Measurements from ENCODE around the gene SIPA1L3. TPM values are rescaled to one million over a fixed set of nuclear protein-coding genes. Genes with fewer than 3 reads are reported as not detected.
A peak's percentile ranks its signal among the peaks of the same experiment; 100 is the strongest.

The SIPA1L3 gene
- total and polyA plus RNA-seq, 10 of the 15 experiments (the other 5 are each of a cell fraction or from before 2014, with no cell fraction given), result 0.24 to 66.2 (median 19.1) TPM

DNA sequence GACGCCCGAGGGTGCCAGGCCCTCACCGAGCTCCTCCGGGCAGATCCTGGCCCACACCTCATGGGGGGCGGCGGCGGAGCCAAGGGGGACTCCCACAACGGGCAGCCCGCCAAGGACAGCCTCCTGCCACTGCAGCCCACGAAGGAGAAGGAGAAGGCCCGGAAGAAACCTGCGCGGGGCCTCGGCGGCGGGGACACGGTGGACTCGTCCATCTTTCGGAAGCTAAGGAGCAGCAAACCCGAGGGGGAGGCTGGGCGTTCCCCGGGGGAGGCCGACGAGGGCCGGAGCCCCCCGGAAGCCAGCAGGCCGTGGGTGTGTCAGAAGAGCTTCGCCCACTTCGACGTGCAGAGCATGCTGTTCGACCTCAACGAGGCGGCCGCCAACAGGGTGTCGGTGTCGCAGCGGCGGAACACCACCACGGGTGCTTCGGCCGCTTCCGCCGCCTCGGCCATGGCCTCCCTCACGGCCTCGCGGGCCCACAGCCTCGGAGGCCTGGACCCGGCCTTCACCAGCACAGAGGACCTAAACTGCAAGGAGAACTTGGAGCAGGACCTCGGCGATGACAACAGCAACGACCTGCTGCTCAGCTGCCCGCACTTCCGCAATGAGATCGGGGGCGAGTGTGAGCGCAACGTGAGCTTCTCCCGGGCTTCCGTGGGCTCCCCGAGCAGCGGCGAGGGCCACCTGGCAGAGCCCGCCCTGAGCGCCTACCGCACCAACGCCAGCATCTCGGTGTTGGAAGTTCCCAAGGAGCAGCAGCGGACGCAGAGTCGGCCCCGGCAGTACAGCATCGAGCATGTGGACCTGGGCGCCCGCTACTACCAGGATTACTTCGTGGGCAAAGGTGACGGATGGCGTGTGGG is 175.5 kb downstream of the SIPA1L3 start:
- ATAC-seq, result no peak
- ChIA-PET POLR2A (no interaction called here), SMC1A (ENCODE audit: uncharacterized antibody, unreplicated experiment) (interaction anchor here (1.0 kb wide), 2 partner anchors 12 to 41 kb away, joined by 3 to 4 read pairs; no protein-coding TSS in a partner anchor), CTCF (no interaction called here), RAD21 (ENCODE audit: unreplicated experiment) (no interaction called here)
- H3K79me2 ChIP-seq (ENCODE audit: control insufficient read depth, insufficient read depth, low read length), result no peaks in the 10 kb centered on the region; the same call in 1 of the 2 replicates
- no peak overlapping the region for H3K4me2 ChIP-seq (ENCODE audit: control insufficient read depth, insufficient read depth)
- no peaks in the 10 kb centered on the region for H3K27me3 ChIP-seq (replicated peaks in 1 of 2; ENCODE audit: control insufficient read depth in 2 of 2, insufficient read depth in 2 of 2, low read length in 1 of 2)
- no peak for DNase-seq (ENCODE audit: low read depth, low spot score)
- H3K9ac ChIP-seq (ENCODE audit: control insufficient read depth, insufficient read depth, low read length), result no peak overlapping the region
- in situ Hi-C loops (cut with MboI) (no loop called here), intact Hi-C loops (cut with micrococcal nuclease; ENCODE audit: unreplicated experiment) (no loop called here)
- BruUV-seq (replicated peaks), result TSS peak; percentile 58
- H3K4me1 ChIP-seq (ENCODE audit: control insufficient read depth, insufficient read depth, low read length), result peaks cover 16% of the 10 kb centered on the region
- H2AFZ ChIP-seq (ENCODE audit: control insufficient read depth, low read depth, low read length), result no peak overlapping the region
- no peak for FAIRE-seq
- H3K36me3 ChIP-seq (ENCODE audit: control insufficient read depth in 2 of 2, insufficient read depth in 2 of 2, low read length in 1 of 2), result peaks cover 11 to 24% of the 10 kb centered on the region in 2 experiments
- no peak overlapping the region for H3K4me3 ChIP-seq
- no peaks in the 10 kb centered on the region for H4K20me1 ChIP-seq (ENCODE audit: control insufficient read depth, insufficient read depth)
- WGBS (ENCODE audit: insufficient coverage, insufficient replicate concordance, low lambda C conversion rate, missing lambda C conversion rate), result 97% methylated on average over 57 of the region's 78 CpGs
- TF ChIP-seq PAX8 (IDR thresholded peaks at IDR 0.05) (no peak), POLR2A (IDR thresholded peaks at IDR 0.05; ENCODE audit: low read depth, low read length) (0 out of 2 replicates have a peak, but pooled peaks have one; percentile 4)
- H3K9me3 ChIP-seq (replicated peaks; ENCODE audit: control insufficient read depth, insufficient read depth, low read length), result no peaks in the 10 kb centered on the region
- H3K27ac ChIP-seq (ENCODE audit: control insufficient read depth, insufficient read depth), result no peak overlapping the region

DNA sequence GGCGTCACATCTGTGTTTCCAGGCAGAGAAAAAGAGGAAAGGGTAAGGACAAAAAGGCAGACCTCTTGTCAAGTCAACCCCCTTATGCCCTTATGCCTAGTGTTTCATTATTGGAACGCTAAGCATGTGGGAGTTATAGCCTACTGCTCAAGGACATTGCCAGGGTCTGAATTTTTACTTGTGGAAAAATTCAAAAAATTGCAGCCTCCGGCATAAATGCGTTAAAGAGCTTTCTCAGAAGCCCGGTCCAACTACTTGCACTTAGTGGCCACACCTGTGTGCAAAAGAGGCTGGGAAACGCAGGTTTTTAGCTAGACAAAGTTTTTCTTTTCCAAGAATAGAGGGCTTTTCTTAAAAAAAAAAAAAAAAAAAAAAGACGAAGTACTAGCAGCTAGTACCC is 177.2 kb downstream of the SIPA1L3 start:
- Histone ChIP-seq H3K79me2 (ENCODE audit: control insufficient read depth, insufficient read depth, low read length) (no peaks in the 10 kb centered on the region; the same call in 1 of the 2 replicates), H3K9ac (ENCODE audit: control insufficient read depth, insufficient read depth, low read length) (no peak overlapping the region), H3K4me3 (no peak overlapping the region), H3K27me3 (replicated peaks in 1 of 2; ENCODE audit: control insufficient read depth in 2 of 2, insufficient read depth in 2 of 2, low read length in 1 of 2) (no peaks in the 10 kb centered on the region), H3K4me1 (ENCODE audit: control insufficient read depth, insufficient read depth, low read length) (peaks cover 15% of the 10 kb centered on the region), H3K36me3 (ENCODE audit: control insufficient read depth in 2 of 2, insufficient read depth in 2 of 2, low read length in 1 of 2) (peaks cover 20 to 28% of the 10 kb centered on the region in 2 experiments), H3K9me3 (replicated peaks; ENCODE audit: control insufficient read depth, insufficient read depth, low read length) (no peaks in the 10 kb centered on the region), H4K20me1 (ENCODE audit: control insufficient read depth, insufficient read depth) (no peaks in the 10 kb centered on the region), H3K4me2 (ENCODE audit: control insufficient read depth, insufficient read depth) (no peak overlapping the region), H2AFZ (ENCODE audit: control insufficient read depth, low read depth, low read length) (no peak overlapping the region), H3K27ac (ENCODE audit: control insufficient read depth, insufficient read depth) (no peak overlapping the region)
- BruUV-seq (replicated peaks), result no TSS peak
- in situ Hi-C loops (cut with MboI) (no loop called here), intact Hi-C loops (cut with micrococcal nuclease; ENCODE audit: unreplicated experiment) (no loop called here)
- POLR2A ChIA-PET, result interaction anchor here (0.6 kb wide), 1 partner anchor 152 kb away, joined by 7 read pairs; no protein-coding TSS in a partner anchor
- ATAC-seq (no peak), DNase-seq (ENCODE audit: low read depth, low spot score) (no peak), FAIRE-seq (no peak)
- SMC1A ChIA-PET (ENCODE audit: uncharacterized antibody, unreplicated experiment), result interaction anchor here (1.4 kb wide), 1 partner anchor 25 kb away, joined by 3 read pairs; no protein-coding TSS in a partner anchor
- WGBS (ENCODE audit: insufficient coverage, insufficient replicate concordance, low lambda C conversion rate, missing lambda C conversion rate), result 87% methylated on average over 6 of the region's 7 CpGs
- CTCF ChIA-PET, result interaction anchor here (0.6 to 1.1 kb wide), 3 partner anchors 13 to 182 kb away, joined by 3 read pairs; no protein-coding TSS in a partner anchor
- TF ChIP-seq MEF2B (IDR thresholded peaks at IDR 0.05; ENCODE audit: partially characterized antibody, poor library complexity, severe bottlenecking), result no peak
- RAD21 ChIA-PET (ENCODE audit: unreplicated experiment), result interaction anchor here (0.6 to 1.0 kb wide), 2 partner anchors 182 to 303 kb away, joined by 3 to 5 read pairs; no protein-coding TSS in a partner anchor

All from GM12878 (cell line).